GM19452 (cell line): ENCODE data around the gene ADSS2.
"Not testable (repeated sequence)": the region's sequence is repeated elsewhere in the genome, so short reads cannot be mapped to it uniquely, and the experiment has no call there.

Source experiments
- ATAC-seq: cut with Tn5 transposase; IDR thresholded peaks from one replicate; pipeline ENCODE4 v1.9.1; 2021; ENCODE audit not compliant: unreplicated experiment

Gene ADSS2

DNA sequence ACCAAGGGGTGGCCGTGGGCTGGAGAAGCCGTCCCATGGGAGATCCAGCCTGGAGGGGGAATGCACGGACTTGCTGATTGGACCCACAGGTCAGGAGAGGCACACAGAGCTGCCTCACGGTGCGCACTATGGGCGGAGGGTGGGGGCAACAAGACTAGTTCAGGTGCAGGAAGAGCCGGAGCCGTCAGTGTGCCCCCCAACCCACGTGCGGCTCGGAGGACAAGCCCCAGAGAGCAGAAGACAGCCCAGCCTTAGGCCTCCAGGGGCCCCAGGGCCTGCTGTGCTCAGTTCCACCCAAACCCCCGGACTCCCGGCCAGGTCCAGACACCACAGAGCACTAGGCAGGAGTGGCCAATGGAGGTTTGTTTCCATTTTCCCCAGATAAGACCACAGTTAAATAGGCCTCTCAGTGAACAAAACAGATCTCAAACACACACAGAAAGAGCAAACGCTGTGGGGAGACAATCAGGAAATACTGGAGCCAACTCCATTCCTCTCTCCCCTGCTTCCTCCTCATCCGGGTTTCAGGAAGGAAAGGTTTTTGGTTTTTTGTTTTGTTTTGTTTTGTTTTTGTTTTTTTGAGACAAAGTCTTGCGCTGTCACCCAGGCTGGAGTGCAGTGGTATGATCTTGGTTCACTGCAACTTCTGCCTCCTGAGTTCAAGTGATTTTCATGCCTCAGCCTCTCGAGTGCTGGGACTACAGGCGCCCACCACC lies 84.2 kb downstream of the ADSS2 start:
- no peak for ATAC-seq

DNA sequence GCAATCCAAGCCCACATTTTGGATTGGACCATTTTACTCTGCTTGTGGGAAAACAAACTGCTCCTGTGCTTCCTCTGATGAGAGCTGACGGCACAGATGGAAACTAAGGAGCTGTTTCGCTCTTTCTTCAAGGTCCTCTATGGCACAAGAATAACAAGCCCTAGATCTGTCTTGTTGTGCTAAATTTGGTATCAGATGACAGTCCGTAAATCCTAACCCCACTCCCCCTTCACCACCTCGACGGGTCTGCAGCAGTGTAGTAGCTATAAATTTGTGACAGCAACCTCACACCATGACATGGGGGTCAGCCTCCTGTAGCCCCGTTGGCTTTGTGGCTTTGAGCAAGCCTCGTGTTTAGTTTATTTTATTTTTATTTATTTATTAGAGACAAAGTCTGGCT lies 85.9 kb downstream of the ADSS2 start:
- no peak for ATAC-seq

DNA sequence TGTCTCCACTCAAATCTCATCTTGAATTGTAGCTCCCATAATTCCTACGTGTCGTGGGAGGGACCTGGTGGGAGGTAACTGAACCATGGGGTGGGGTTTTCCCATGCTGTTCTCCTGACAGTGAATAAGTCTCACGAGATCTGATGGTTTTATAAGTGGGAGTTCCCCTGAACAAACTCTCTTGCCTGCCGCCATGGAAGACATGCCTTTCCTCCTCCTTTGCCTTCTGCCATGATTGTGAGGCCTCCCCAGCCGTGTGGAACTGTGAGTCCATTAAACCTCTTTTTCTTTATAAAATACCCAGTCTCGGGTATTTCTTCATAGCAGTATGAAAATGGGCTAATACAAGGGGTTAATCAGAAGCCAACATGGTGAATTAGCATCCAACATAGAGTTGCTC lies 86.4 kb downstream of the ADSS2 start:
- ATAC-seq, result not testable (repeated sequence)

DNA sequence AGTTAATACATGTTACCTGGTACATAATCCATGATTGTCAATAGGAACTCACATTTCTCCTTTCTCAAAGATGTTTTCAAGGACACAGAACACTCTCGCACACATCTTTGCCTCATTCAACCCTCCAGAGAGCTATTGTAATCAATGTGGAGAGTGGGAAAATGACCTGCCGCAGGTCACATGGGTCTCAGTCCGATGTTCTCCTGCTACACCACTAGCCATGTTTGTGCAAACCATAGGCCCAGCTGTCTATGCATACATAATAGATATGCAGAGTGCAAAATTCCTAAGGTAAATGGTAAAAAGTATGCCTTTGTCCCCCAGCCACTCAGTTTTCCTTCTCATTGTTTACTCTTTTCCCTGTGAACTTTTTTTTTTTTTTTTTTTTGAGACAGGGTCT lies 89.2 kb downstream of the ADSS2 start:
- ATAC-seq, result no peak

DNA sequence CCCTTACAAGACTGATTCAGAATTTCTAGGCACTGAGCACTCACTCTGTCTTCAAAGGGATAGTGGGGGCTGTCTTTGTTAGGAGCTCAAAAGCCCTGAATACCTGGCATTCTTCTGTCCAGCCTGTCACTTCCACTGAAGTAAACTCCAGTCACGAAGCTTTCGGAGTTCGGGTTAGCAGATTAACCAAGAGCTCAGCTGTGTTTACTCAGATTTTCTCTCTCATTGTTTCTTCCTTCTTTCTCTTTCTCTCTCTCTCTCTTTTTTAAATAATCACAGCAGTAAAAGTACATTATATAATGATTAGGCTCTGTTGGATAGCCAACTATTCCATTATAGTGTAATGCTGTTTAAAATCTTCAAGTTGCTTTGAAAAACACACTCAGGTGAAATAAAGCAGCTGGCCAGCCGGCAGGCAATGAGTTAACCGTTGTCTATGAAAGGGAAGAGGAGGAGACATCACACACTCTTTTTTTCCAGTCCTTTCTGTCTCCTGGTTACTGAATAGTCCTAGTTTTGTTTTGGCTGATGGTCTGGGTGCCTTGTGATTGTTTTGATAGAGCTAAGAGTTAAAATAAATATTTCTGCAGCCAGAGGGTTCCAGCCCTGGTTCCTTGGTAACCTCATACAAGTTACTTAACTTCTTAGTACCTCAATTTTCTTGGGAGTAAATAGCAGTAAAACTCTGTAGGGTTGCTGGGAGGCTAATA lies 89.8 kb downstream of the ADSS2 start:
- no peak for ATAC-seq
